CD4-positive, alpha-beta T cell treated with Interleukin-12 subunit alpha and Interleukin-12 subunit beta, for 1 hour (primary cell): ENCODE data around the gene CA11.
"Not testable (repeated sequence)": the region's sequence is repeated elsewhere in the genome, so short reads cannot be mapped to it uniquely, and the experiment has no call there.

Experiments used
- DNase-seq: peaks from one replicate; pipeline ENCODE4 v3.0.0-alpha.2; 2020

The CA11 gene

DNA sequence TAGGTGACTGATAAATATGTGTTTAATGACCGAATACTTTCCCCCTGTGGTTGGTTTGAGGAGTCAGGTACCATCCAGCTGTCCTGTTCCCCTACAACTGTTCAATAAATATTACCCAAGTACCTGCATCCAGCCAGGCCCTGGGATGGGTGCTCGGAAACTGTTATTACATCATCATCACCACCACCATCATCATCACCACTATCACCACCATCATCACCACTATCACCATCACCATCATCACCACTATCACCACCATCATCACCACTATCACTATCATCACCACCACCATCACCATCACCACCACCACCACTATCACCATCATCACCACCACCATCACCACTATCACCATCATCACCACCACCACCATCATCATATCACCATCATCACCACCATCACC, 22.8 kb upstream of the CA11 start:
- no peak for DNase-seq

DNA sequence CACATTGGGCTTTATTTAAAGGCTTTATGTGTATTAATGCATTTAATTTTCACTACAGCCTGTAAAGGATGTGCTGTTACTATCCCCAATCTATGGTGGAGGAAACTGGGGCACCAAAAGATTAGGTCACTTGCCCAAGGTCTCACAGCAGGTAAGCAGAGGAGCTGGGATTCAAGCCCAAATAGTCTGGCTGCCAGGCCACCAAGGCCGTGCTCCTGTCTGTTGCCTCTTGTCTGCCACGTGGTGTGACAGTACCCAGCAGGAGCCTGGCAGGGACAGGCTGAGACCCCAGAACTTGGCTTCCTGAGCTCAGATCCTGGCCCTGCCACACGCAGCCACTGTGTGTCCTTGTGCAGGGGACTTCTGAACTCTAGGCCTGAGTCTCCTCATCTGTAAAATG, 22.3 kb upstream of the CA11 start:
- no peak for DNase-seq

DNA sequence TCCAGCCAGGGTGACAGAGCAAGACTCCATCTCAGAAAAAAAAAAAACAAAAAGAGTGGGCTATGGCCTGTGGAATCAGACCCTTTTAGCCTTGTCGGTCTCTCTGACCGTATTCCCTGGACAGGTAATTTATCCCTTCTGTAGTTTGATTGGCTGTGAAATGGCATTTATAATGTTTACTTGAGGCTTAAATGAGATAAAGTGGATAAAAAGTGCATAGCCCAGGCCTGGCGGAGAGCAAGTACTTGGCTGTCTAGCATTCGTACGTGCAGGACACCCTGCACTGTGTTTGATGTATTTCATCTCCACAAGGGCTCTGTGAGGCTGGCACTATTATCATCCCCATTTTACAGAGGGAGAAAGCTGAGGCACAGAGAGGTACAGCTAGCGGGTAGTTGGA, 19.8 kb upstream of the CA11 start:
- DNase-seq: no peak

DNA sequence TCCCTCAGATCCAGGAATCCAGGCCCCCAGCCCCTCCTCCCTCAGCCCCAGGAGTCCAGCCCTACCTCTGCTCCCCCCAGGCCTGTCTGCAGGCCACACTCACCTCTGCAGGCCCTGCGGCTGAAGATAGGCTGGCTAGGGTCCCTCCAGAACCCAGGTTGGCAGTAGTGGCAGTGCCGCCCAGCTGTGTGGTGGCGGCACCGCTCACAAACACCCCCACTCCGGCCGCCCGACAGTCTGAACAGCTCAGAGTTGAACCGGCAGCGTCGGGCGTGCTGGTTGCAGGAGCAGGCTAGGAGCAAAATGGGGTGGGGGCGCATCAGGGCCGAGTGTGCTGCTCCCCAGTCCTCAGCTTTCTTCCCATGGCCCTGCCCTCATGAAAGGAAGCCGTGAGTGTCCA, 18.5 kb upstream of the CA11 start:
- DNase-seq: no peak

DNA sequence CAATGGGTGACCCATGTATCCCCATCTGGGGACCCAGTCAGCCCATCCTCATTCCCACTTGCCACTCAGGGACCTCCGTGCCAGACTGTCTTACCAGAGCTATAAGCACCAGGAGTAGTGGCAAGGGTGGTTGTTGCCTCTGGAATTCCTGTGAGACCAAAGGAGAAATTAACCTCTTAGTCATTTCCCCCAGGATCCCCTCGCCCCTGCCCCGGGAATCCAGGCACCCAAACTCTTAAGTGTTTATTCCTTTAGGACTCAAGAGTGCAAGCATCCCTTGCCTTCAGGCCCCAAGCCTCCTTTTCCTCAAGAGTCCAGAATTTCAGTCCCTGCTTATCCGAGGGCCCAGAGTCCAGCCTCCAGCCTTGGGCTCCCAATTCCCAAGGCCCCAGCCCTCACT, 17.7 kb upstream of the CA11 start:
- no peak for DNase-seq

DNA sequence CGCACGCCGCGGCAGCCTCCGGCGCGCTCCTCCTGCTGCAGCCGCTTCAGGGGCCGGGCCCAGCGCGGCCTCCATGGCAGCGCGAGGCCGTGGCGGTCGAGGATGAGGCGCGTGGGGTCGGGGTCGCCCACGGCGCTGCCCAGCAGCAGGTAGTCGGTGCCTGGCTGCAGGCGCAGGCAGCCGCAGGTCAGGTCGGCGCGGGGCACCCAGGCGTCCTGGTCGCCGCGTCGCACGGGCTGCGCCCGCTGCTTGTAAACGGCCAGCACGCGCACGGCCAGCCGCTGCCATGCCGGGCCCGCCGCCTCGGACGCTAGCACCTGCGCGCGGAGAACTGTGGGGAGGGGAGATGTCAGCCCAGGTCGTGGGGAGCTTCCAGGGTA, 15.7 kb upstream of the CA11 start:
- no peak for DNase-seq

DNA sequence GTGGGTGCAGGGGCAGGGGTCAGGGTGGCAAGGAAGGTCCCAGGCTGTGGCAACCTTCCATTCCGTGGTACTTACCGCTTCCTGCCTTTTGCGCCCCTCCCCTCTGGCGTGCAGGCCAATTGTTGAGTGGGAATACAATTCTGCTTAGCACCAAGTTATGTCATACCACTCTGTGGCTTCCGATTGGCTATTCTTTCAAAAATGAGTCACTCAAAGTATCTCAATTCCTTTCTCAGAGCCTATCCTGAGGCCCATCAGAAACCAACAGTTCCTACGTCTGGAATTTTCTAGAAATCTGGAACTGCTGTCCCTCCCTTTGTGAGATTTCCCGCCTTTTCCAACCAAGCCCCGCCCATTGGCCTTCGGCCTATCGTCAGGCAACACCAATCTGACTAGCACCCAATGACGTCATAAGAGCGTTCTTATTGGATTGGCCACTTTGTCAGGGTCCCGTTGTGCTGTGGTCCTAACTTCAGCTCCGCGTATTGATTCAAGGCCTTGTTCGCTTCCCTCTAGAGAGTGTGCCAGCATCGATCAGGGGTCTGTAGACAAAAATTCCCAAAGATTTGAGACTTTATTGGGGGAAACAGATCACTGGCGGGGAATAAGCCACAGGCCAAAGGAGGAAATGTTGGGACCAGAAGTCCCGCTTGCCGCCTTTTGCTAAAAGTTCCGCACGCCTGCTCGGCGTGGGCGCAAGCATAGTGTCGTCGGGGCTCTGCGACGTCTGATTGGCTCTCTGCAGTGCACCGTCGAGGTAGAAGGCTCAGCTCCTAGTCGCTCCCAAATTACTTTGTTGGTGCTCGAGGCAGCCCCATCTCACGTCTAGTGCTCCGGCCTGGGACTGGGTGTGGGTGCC, 15.1 kb upstream of the CA11 start:
- peak; percentile 90 for DNase-seq

DNA sequence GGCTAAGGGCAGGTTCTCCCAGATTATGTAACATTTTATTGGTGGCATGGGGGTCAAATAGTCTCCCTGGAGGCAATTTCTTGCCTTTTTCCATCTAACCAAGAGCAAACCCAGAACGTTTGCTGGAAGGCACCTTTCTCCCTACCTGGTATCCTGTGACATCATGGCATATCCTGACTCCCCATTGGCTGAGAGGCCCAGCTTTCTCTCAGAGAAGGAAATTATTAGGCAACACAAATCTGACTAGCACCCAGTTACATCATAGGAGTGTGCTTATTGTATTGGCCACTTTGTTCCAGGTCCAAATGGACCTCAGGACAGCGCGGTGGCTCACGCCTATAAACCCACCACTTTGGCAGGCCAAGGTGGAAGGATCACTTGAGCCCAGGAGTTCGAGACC, 13.8 kb upstream of the CA11 start:
- DNase-seq: no peak

DNA sequence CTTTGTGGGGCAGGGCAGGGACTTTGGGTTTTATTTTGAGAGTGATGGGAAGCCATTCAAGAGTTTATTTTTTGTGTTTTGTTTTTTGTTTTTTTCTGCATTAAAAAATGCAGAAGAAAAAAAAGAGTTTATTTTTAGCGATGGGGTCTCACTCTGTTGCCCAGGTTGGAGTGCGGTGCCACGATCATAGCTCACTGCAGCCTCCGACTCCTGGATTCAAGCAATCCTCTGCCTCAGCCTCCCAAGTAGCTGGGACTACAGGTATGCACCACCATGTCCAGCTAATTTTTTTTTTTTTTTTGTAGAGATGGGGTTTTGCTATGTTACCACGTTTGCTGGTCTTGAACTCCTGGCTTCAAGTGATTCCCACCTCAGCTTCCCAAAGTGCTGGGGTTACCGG, 12.5 kb upstream of the CA11 start:
- DNase-seq: no peak

DNA sequence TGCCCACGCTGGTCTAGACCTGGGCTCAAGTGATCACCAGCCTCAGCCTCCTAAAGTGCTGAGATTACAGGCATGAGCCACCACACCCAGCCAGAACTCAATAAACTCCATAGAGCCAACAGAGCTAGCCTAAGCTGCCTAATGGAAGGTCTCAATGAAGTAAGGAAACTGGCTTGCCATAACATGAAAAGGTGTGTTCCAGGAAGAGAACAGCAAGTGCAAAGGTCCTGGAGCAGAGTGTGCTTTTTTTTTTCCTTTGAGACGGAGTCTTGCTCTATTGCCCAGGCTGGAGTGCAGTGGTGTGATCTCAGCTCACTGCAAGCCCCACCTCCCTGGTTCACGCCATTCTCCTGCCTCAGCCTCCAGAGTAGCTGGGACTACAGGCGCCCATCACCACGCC, 11.8 kb upstream of the CA11 start:
- not testable (repeated sequence) for DNase-seq

DNA sequence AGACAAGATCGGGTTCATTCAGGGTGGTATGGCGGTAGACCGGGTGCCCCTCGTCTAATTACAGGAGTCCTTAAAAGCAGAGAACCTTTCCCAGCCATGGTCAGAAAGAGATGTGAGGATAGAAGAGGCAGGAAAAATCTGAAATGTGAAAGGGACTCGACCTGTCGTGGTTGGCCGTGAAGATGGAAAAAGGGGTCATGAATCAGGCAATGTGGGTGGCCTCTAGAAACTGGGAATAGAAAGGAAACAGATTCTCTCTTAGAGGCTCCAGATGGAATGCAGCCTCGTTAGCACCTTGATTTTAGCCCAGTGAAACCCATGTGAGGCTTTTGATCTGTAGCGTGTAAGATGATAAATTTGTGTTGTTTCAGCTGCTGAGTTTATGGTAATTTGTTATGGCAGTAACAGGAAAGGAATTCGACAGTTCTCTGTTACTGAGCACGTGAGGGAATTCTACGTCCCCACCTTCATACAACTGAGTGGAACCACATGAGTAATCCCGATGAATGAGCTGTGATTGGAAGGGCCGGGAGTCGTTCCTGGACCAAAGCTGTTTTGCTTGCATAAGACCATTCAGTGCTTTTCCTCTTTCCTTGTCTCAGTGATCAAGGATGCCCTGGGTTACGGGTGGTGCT, 11.0 kb upstream of the CA11 start:
- DNase-seq: no peak

DNA sequence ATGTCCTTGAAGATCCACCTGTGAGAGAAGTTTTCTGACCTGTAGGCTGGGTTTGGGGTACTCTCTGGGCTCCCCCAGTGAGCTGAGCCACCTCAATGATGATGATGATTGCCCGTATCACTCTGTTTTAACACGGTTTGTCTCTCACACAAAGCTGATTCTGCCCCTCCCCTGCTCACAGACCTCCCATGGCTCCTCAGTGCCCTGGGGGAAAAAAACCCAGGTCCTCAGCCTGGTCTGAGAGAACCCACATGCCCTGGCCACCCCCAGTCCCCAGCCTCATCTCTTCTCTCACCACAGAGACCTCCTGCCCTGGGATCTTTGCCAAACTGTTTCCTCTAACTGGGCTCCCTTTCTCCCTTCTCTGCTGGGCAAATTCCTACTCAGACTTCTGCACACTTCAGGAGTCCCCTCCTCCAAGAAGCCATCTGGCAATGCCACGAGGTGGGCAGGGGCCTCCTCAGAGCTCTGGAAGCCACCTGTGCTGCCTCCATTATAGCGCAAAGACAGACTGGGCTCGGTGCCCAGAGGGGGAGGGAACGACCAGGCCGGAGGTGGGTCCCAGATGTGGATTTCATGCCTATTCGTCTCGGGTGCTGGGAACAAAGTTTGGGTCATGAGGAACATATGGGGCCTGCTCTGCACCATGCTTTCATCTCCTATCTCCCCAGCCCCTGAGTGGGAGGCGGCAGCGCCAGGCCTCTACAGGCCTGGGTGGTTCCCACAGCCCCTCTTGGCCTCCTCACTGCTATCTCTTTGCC, 8.5 kb upstream of the CA11 start:
- no peak for DNase-seq

DNA sequence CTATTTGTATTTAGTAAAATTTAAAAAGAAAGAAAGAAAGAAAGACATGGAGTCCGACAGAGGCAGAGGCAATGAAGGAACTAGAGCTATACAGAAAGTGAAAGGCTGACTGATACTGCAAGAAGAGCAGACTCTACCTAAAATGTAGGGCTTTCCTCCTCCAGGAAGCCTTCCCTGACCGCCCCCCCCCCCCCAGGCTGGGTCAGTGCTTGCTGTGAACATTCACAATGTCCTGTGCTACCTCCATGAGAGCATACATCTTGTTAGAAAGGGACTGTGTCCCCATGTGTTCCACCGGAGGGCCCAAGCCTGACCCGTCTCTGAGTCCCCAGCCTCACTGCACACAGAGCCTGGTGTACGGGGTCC, 5.7 kb upstream of the CA11 start:
- DNase-seq: no peak

DNA sequence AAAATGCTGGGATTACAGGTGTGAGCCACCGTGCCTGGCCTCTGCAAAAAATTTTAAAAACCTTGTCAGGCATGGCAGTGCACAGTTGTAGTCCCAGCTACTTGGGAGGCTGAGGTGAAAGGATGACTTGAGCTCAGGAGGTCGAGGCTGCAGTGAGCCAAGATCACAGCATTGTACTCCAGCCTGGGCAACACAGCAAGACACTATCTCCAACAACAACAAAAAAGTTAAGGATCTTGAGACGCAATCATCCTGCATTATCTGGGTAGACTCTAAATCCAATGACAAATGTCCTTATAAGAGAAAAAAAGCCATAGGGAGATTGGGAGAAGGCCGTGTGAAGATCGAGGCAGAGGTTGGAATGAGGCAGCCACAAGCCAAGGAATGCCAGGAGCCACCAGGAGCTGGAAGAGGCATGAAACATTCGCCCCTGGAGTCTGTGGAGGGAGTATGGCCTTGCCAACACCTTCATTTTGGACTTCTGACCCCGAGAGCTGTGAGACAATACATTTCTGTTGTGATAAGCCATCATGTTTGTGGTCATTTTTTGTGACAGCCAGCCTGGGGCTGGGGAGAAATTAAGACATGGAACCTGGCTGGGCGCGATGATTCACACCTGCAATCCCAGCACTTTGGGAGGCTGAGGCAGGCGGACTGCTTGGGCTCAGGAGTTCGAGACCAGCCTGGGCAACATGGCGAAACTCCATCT, 5.1 kb upstream of the CA11 start:
- no peak for DNase-seq

DNA sequence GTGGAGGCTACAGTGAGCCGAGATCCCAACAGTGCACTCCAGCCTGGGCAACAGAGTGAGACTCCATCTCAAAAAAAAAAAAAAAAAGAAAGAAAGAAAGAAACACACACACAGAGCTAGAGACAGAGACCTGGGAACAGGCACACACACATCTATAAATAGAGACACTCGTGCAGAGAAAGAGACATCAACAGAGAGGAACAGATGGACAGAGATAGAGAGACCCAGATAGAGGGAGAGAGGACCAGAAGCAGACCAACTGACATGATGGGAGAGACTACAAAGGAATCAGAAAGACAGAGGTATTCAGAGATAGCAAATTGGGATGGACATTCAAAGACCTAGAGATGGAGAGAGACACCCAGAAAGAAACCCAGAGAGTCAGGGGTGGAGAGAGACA, 2.1 kb upstream of the CA11 start:
- no peak for DNase-seq

DNA sequence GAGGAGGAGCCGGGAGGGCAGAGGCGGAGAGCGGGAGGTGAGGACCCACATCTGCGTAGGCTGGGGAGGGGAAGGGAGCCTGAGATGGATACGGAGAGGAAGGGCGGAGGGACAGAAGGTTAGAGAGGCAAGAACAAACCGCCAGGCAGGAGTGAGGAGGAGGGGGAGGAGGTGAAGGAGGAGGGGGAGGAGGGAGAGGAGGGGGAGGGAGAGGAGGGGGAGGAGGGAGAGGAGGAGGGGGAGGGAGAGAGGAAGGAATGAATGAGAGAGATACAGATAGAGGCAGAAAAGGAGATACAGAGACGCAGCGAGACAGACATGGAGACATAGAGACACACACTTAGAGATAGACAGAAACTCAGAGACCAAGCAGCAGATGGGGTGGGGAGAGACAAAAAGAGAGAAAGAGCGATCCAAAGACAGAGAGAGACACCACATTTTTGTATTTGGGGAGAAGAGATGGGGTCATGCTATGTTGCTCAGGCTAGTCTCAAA, 782 bp upstream of the CA11 start:
- no peak for DNase-seq

DNA sequence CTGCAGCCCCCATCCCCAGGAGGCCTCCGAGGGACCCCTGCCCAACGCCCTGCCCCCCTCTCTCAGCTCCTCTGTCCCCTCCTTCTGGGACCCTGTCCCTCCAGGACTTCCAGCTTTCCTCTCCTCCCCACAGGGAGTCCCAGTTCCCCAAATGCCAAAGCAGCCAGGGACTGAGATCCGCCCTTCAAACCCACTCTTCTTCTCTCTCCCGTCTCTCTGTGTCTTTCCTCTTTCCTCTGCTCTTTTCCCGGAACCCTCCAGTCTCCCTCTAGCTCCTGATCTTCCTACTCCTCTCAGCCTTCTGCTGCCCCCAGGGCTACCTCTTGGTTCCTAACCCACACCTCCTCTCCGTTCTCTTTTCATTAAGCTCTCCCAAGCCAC, 377 bp downstream of the CA11 start:
- DNase-seq: no peak

DNA sequence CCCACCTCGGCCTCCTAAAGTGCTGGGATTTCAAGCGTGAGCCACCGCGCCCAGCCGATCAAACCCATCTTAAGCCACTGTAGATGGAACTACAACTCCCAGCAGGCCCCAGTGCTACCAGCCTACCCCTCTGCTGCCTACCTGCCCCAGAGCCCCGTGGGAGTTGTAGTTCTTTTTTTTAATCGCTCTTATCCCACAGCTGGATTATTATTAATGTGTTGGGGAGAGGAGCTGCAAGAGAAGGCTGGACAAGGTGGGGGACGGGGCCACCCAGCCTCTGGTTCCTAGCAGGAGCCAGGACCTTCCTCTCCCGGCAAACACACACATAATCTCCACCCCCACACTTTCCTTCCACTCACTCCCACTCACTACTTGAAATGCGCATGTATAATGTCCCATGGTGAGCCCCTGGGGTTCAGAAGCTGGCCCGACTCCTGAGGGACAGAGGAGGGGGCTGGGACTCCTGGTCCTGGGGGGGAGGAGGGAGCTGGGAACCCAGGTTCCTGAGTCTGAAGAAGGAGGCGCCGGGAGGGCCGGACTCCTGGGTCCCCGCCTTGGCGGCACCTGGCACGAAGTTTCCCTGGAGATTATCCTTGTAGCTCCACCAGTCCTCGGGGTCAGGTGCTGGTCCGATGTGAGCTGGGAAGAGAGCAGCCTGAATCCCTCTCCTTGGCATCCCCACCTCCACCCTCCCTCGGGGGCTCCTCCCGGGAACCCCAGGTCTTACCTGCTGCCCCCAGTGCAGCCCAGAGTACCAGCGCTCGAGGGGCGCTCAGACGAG, 958 bp downstream of the CA11 start:
- DNase-seq: peak; percentile 83

DNA sequence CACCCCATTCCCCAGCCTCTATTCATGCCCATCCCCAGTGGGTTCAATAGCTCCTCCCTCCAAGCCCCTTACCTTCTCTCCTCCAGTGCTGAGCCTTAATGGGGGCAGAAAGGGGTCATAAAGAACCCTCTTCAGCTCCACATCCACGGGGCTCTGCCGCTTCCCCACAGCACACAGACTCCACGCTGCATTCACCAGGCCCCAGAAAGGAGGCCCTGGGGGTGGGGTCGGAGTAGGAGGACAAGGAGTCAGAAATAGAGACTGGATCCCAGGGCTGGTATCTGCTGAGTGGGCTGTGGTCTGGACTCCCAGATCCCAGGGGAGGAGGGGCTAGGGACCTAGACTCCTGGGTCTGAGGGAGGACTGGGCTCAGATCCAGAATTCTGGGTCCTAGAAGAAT, 1.6 kb downstream of the CA11 start:
- no peak for DNase-seq

DNA sequence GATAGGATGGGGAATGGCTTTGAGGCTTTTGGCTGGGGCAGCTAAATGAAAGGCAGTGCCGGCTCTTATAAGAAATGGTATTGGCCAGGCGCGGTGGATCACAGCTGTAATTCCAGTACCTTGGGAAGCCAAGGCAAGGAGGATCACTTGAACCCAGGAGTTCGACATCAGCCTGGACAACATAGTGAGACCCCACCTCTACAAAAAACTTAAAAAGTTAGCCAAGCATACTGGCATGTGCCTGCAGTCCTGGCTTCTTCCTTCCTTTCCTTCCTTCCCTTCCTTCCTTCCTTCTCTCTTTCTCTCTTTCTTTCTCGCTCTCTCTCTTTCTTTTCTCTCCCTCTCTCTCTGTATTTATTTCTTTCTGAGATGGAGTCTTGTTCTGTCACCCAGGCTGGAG, 3.1 kb downstream of the CA11 start:
- no peak for DNase-seq

DNA sequence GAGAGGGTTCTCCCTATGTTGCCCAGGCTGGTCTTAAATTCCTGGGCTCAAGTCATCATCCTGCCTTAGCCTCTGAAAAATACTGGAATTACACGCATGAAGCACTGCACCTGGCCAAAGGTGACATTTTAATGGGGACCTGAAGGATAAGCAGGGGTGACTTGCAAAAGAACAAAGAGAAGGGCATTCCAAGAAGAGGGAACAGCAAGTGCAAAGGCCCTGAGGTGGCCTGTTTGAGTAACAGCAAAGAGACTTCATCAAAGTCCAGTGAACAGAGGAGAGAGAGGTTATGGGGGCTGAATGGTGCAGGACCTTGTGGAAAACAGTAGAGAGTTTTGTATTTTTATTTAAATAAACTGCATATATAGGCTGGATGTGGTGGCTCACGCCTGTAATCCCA, 4.1 kb downstream of the CA11 start:
- no peak for DNase-seq
